ENCODE results near the gene ATG9A. TPM values are rescaled to one million over a fixed set of nuclear protein-coding genes. Genes with fewer than 3 reads are reported as not detected.
A peak's percentile ranks its signal among the peaks of the same experiment; 100 is the strongest.

ATG9A gene
- total and polyA plus RNA-seq, 7 experiments from 2014 or later, result 14.0 to 66.0 (median 53.5) TPM

DNA sequence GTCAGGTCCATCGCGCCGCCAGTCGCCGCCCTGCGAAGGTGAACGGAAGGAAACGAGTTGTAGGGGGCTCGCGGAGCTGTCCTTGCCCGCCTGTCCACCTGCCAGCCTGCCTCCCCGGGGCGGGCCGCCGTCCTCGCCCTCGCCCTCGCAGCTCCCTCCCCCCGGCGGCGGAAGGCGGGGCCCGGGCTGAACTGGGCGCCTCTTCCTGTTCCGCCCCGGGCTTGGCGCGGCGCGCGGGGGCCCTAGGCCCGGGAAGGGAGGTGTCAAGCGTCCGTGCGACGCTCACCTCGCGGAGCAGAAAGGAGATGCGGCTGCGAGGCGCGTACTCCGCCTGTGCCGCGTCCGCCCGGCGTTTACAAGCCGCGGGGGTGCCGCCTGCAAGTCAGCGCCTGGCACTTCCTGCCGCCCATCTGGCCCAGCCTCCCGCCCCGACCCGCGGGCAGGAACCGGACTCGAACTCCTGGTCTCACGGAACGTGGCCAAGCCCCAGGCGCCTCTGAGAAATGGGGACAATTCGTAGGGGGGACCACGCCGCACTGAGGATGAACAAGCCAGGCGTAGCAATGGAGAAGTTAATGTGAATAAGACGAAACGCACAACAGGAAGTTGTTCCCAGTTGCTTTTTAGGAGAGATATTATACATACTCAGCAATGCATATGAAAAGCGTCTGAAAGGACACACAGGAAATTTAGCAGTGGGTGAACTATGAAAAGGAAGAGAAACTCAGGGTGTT, 52.5 kb downstream of the ATG9A start, which contains the start of gene CNPPD1:
Gene CNPPD1 (minus strand): TSS at position 108 of the 734 bp plus-strand sequence. CDS start 97 bp downstream, at position 11.
- Mint-ChIP-seq H3K4me3 (peak within 1 kb of the TSS; percentile 90 to 99 (median 96)), H3K27me3 (no peaks in the 10 kb centered on the region), H3K9me3 (peaks cover 0 to 3% (median 0%) of the 10 kb centered on the region in 11 donors), H3K36me3 (peaks cover 6 to 26% (median 13%) of the 10 kb centered on the region in 5 donors), H3K27ac (peak within 1 kb of the TSS; percentile 97 to 100 (median 99)), H3K4me1 (peaks cover 44 to 74% (median 65%) of the 10 kb centered on the region in 7 donors)
- H3K27me3 ChIP-seq (ENCODE audit: control insufficient read depth in 2 of 2, insufficient read depth in 2 of 2, low read length in 2 of 2), result no peaks in the 10 kb centered on the region
- H3K9me3 ChIP-seq (ENCODE audit: control insufficient read depth in 2 of 3, low read length in 3 of 3), result no peaks in the 10 kb centered on the region
- POLR2A ChIA-PET, result interaction anchor here (0.5 to 10.4 kb wide), 31 partner anchors 8 to 935 kb away, joined by 3 to 343 read pairs (median 6); partner anchors contain the start of genes ABCB6, ANKZF1, ATG9A and DNAJB2
- H3K27ac ChIP-seq (ENCODE audit: low read depth, low read length), result peak within 1 kb of the TSS; percentile 96
- DNase-seq, result peak; percentile 82 to 94 (median 88)
- CTCF ChIA-PET, result interaction anchor here (0.6 to 7.2 kb wide), 9 partner anchors 16 to 365 kb away, joined by 3 to 54 read pairs (median 5); partner anchors contain the start of genes DNAJB2 and ZFAND2B
- peak within 1 kb of the TSS; percentile 97 for H3K4me3 ChIP-seq (ENCODE audit: low read length)
- peaks cover 39 to 42% of the 10 kb centered on the region in 2 donors for H3K4me1 ChIP-seq (ENCODE audit: control insufficient read depth in 2 of 2, insufficient read depth in 2 of 2, low read length in 2 of 2)
- intact Hi-C loops (cut with micrococcal nuclease), result loop anchor here (1.0 to 5.0 kb wide), 20 partner anchors 17 to 960 kb away; partner anchors contain the start of genes ANKZF1 (in 2 of the 2), ATG9A (in 2 of the 2), CHPF (in 2 of the 2) and DNAJB2 (in 2 of the 2)
- peak; percentile 83 for ATAC-seq
- H3K36me3 ChIP-seq (ENCODE audit: control insufficient read depth in 2 of 3, insufficient read depth in 3 of 3, low read length in 3 of 3), result peaks cover 24 to 54% (median 25%) of the 10 kb centered on the region in 3 experiments

DNA sequence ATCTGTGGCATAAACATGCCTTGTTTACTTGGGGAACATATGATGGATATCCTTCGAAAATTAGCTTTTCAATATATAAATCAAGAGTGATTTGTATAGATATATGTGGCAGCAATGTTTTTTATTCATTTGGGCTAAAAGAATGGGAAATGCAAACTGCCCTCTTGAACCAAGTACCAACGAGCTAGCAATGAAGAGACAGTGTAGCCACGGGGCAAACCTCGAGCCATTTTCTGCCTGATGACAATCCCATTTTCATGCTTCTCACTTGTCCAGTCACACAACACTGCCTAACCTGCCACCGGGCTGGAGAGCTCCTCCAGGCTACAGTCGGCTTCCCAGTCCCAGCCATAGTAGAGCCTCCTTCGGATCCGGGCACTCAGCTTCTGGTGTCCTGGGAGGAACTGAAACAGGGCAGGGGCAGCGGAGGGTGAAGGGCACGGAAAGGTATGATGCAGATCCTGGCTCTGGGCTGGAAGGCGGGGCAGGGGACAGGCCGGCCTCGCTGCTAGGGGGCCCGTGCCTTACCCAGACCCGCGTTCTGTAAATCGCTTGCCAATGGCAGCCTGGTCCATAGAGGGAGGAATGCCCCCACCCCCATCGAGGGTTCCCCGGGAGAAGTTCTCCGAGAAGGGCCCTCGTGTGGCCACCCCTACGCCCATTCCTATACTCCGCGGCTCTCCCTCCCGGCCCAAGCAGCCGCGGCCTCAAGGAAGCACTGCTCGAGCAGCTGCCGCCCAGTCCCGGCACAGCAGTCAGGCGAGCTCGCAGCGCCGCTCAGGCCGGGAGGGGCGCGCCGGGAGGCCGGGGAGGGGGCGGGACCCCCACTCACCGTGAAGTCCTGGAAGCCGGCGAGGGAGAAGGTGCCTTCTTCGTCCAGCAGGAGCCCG, 53.3 kb downstream of the ATG9A start:
- no peaks in the 10 kb centered on the region for H3K27me3 ChIP-seq (ENCODE audit: control insufficient read depth in 2 of 2, insufficient read depth in 2 of 2, low read length in 2 of 2)
- ATAC-seq, result peak; percentile 15

DNA sequence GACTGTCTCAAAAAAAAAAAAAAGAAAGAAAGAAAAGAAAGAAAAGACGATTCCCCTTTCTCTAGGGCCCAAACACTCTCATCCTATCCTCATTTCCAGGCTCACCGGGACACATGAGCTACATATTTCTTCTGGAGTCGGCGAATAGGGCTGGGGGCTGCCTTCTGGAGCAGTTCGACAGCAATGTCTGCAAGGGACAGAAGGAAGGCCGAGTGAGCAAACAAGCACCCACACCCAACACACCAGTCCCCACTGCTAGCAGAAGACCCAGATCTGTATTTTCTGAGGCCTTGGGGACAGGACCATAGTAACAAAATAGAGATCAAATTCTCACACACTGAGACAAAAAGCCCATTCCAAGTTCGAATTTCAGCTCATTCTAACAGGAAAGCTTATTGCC, 54.0 kb downstream of the ATG9A start:
- ChIA-PET CTCF (interaction anchor here (0.7 to 7.2 kb wide), 13 partner anchors 14 to 120 kb away, joined by 3 to 54 read pairs (median 4); partner anchors contain the start of genes DNAJB2, NHEJ1 and ZFAND2B), POLR2A (interaction anchor here (0.7 to 10.4 kb wide), 16 partner anchors 11 to 213 kb away, joined by 3 to 343 read pairs (median 14); partner anchors contain the start of genes ABCB6, ANKZF1, ATG9A and DNAJB2)
- no peaks in the 10 kb centered on the region for H3K27me3 Mint-ChIP-seq
- peaks cover 0 to 3% (median 0%) of the 10 kb centered on the region in 11 donors for H3K9me3 Mint-ChIP-seq
- H3K27me3 ChIP-seq (ENCODE audit: control insufficient read depth in 2 of 2, insufficient read depth in 2 of 2, low read length in 2 of 2), result no peaks in the 10 kb centered on the region
- peaks cover 9 to 19% (median 12%) of the 10 kb centered on the region in 5 donors for H3K36me3 Mint-ChIP-seq
- peak overlapping the region; percentile 86 to 100 (median 90) for H3K27ac Mint-ChIP-seq
- peaks cover 13 to 47% (median 21%) of the 10 kb centered on the region in 3 experiments for H3K36me3 ChIP-seq (ENCODE audit: control insufficient read depth in 2 of 3, insufficient read depth in 3 of 3, low read length in 3 of 3)
- ATAC-seq (no peak), DNase-seq (no peak)
- H3K27ac ChIP-seq (ENCODE audit: low read depth, low read length), result peak overlapping the region; percentile 96
- intact Hi-C loops (cut with micrococcal nuclease), result loop anchor here (5.0 kb wide), 4 partner anchors 322 to 958 kb away; partner anchors contain the start of genes GMPPA (in 2 of the 2), AAMP (in 1 of the 2), ARPC2 (in 1 of the 2) and PNKD (in 1 of the 2)
- peak overlapping the region; percentile 97 for H3K4me3 ChIP-seq (ENCODE audit: low read length)
- peak overlapping the region; percentile 85 to 99 (median 94) for H3K4me3 Mint-ChIP-seq
- peaks cover 41 to 44% of the 10 kb centered on the region in 2 donors for H3K4me1 ChIP-seq (ENCODE audit: control insufficient read depth in 2 of 2, insufficient read depth in 2 of 2, low read length in 2 of 2)
- peaks cover 40 to 67% (median 61%) of the 10 kb centered on the region in 7 donors for H3K4me1 Mint-ChIP-seq
- no peaks in the 10 kb centered on the region for H3K9me3 ChIP-seq (ENCODE audit: control insufficient read depth in 2 of 3, low read length in 3 of 3)

More for the DNA sequence above, 53.3 kb downstream of the ATG9A start:
- Histone ChIP-seq H3K9me3 (ENCODE audit: control insufficient read depth in 2 of 3, low read length in 3 of 3) (no peaks in the 10 kb centered on the region), H3K27ac (ENCODE audit: low read depth, low read length) (peak overlapping the region; percentile 96), H3K36me3 (ENCODE audit: control insufficient read depth in 2 of 3, insufficient read depth in 3 of 3, low read length in 3 of 3) (peaks cover 17 to 54% (median 26%) of the 10 kb centered on the region in 3 experiments), H3K4me1 (ENCODE audit: control insufficient read depth in 2 of 2, insufficient read depth in 2 of 2, low read length in 2 of 2) (peaks cover 39 to 41% of the 10 kb centered on the region in 2 donors), H3K4me3 (ENCODE audit: low read length) (peak overlapping the region; percentile 97)
- peak overlapping the region; percentile 86 to 100 (median 90) for H3K27ac Mint-ChIP-seq
- intact Hi-C loops (cut with micrococcal nuclease), result loop anchor here (2.0 to 5.0 kb wide), 7 partner anchors 283 to 959 kb away; partner anchors contain the start of genes CHPF (in 2 of the 2), GMPPA (in 2 of the 2), AAMP (in 1 of the 2) and ARPC2 (in 1 of the 2)
- peaks cover 44 to 71% (median 64%) of the 10 kb centered on the region in 7 donors for H3K4me1 Mint-ChIP-seq
- H3K4me3 Mint-ChIP-seq, result peak overlapping the region; percentile 85 to 99 (median 96)
- CTCF ChIA-PET, result interaction anchor here (0.7 to 7.2 kb wide), 14 partner anchors 15 to 119 kb away, joined by 3 to 54 read pairs (median 4); partner anchors contain the start of genes DNAJB2, NHEJ1 and ZFAND2B
- H3K27me3 Mint-ChIP-seq, result no peaks in the 10 kb centered on the region
- peaks cover 0 to 3% (median 0%) of the 10 kb centered on the region in 11 donors for H3K9me3 Mint-ChIP-seq
- H3K36me3 Mint-ChIP-seq, result peaks cover 9 to 22% (median 12%) of the 10 kb centered on the region in 5 donors
- POLR2A ChIA-PET, result interaction anchor here (0.5 to 10.4 kb wide), 32 partner anchors 9 to 934 kb away, joined by 3 to 343 read pairs (median 4); partner anchors contain the start of genes ABCB6, ANKZF1, ATG9A and DNAJB2
- DNase-seq, result peak in 4 of 9 donors; percentile 8 to 22 (median 15)

DNA sequence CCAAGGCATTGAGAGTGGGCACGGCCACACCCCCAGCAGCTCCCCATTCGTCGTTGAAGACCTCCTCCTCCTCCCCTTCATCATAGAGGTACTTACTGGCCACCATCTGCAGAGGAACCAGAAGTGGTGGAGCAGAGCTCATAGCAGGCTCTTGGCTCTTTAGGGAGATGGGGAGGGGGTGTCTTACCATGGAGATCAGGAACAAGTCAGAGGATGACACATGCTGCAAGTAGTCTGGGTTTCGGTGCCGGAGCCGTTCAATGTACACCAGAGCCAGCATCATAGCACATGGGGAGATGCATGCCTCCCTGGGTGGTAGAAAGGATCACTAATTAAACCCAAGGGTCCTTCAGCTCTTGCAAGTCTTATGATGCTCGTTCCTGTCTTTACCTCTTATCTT, 54.6 kb downstream of the ATG9A start:
- H3K27ac ChIP-seq (ENCODE audit: low read depth, low read length), result peak overlapping the region; percentile 96
- no peak for DNase-seq
- H3K4me1 Mint-ChIP-seq, result peaks cover 40 to 60% (median 56%) of the 10 kb centered on the region in 7 donors
- peaks cover 36 to 39% of the 10 kb centered on the region in 2 donors for H3K4me1 ChIP-seq (ENCODE audit: control insufficient read depth in 2 of 2, insufficient read depth in 2 of 2, low read length in 2 of 2)
- peaks cover 13 to 40% (median 17%) of the 10 kb centered on the region in 3 experiments for H3K36me3 ChIP-seq (ENCODE audit: control insufficient read depth in 2 of 3, insufficient read depth in 3 of 3, low read length in 3 of 3)
- POLR2A ChIA-PET, result interaction anchor here (1.0 to 10.4 kb wide), 11 partner anchors 13 to 124 kb away, joined by 3 to 343 read pairs (median 17); partner anchors contain the start of genes ABCB6, ANKZF1, ATG9A and DNAJB2
- no peaks in the 10 kb centered on the region for H3K27me3 ChIP-seq (ENCODE audit: control insufficient read depth in 2 of 2, insufficient read depth in 2 of 2, low read length in 2 of 2)
- no peaks in the 10 kb centered on the region for H3K27me3 Mint-ChIP-seq
- H3K4me3 Mint-ChIP-seq, result peak overlapping the region; percentile 34 to 98 (median 78)
- H3K4me3 ChIP-seq (ENCODE audit: low read length), result no peak overlapping the region
- intact Hi-C loops (cut with micrococcal nuclease), result loop anchor here (5.0 kb wide), 4 partner anchors 322 to 958 kb away; partner anchors contain the start of genes GMPPA (in 2 of the 2), AAMP (in 1 of the 2), ARPC2 (in 1 of the 2) and PNKD (in 1 of the 2)
- CTCF ChIA-PET, result interaction anchor here (0.9 to 7.2 kb wide), 7 partner anchors 14 to 120 kb away, joined by 3 to 54 read pairs (median 4); partner anchors contain the start of genes NHEJ1 and ZFAND2B
- peaks cover 9 to 19% (median 11%) of the 10 kb centered on the region in 5 donors for H3K36me3 Mint-ChIP-seq
- H3K9me3 Mint-ChIP-seq, result peaks cover 0 to 3% (median 0%) of the 10 kb centered on the region in 11 donors
- no peaks in the 10 kb centered on the region for H3K9me3 ChIP-seq (ENCODE audit: control insufficient read depth in 2 of 3, low read length in 3 of 3)
- peak overlapping the region; percentile 46 to 99 (median 87) for H3K27ac Mint-ChIP-seq
- ATAC-seq, result no peak

DNA sequence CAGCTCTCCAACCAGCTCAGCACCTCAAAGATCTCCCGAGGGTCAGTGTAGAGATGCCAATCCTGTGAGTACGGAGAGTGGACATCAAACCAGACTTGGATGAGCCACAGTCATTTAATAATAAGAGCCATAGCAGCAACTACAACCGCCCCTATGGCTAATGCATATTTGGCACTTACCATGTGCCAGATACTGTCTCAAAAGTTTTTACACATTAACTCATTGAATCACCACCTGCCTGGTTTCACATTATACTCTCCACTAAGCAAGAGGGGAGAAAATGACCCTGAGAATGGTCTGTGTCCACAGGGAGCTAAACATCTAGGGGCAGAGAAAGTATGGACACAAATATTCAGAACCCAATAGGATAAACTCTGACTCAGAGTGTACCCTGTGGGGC, 55.3 kb downstream of the ATG9A start:
- ATAC-seq (no peak), DNase-seq (no peak)
- Mint-ChIP-seq H3K27me3 (no peaks in the 10 kb centered on the region), H3K9me3 (peaks cover 0 to 3% (median 0%) of the 10 kb centered on the region in 11 donors), H3K4me1 (peaks cover 36 to 54% (median 49%) of the 10 kb centered on the region in 7 donors), H3K36me3 (peaks cover 9 to 19% (median 10%) of the 10 kb centered on the region in 5 donors), H3K27ac (peak overlapping the region in 8 of 9 donors; percentile 34 to 99 (median 79)), H3K4me3 (peak overlapping the region; percentile 34 to 98 (median 78))
- CTCF ChIA-PET, result interaction anchor here (1.2 to 7.2 kb wide), 5 partner anchors 17 to 121 kb away, joined by 3 to 54 read pairs (median 5); partner anchors contain the start of gene ZFAND2B
- intact Hi-C loops (cut with micrococcal nuclease), result no loop called here
- Histone ChIP-seq H3K27ac (ENCODE audit: low read depth, low read length) (peak overlapping the region; percentile 31), H3K4me3 (ENCODE audit: low read length) (no peak overlapping the region), H3K36me3 (ENCODE audit: control insufficient read depth in 2 of 3, insufficient read depth in 3 of 3, low read length in 3 of 3) (peaks cover 13 to 35% (median 13%) of the 10 kb centered on the region in 3 experiments), H3K4me1 (ENCODE audit: control insufficient read depth in 2 of 2, insufficient read depth in 2 of 2, low read length in 2 of 2) (peaks cover 30 to 32% of the 10 kb centered on the region in 2 donors), H3K27me3 (ENCODE audit: control insufficient read depth in 2 of 2, insufficient read depth in 2 of 2, low read length in 2 of 2) (no peaks in the 10 kb centered on the region), H3K9me3 (ENCODE audit: control insufficient read depth in 2 of 3, low read length in 3 of 3) (no peaks in the 10 kb centered on the region)
- POLR2A ChIA-PET, result interaction anchor here (0.9 to 10.4 kb wide), 9 partner anchors 9 to 125 kb away, joined by 3 to 343 read pairs (median 6); partner anchors contain the start of genes ABCB6, ANKZF1, ATG9A and TUBA4A

Data from naive thymus-derived CD4-positive, alpha-beta T cell (primary cell).